PC-3 (cell line): ENCODE measurements around the gene FAM174B. TPM values are rescaled to one million over a fixed set of nuclear protein-coding genes. Genes with fewer than 3 reads are reported as not detected.

Experiments
- ATAC-seq: fragments of 200-7000 bp; cut with Tn5 transposase; 2 replicates; pipeline ENCODE4 v1.9.1; 2020; ENCODE audit warnings: mild to moderate bottlenecking, moderate library complexity
- BruUV-seq: library from RNA; stranded (reverse); fragments of 400-500 nt; replicated peaks from 2 replicates; lab custom pipeline; 2021; lab: Mats Ljungman, UMichigan
- CTCF ChIA-PET: fragments of 300-600 bp; sonication (Branson Sonifier 250); formaldehyde crosslinking; loops from one replicate; lab custom pipeline; 2022; ENCODE audit warnings: antibody characterized with exemption; lab: Charles Lee
- POLR2A ChIA-PET: fragments of 300-600 bp; sonication (Branson Sonifier 250); formaldehyde crosslinking; loops from one replicate; lab custom pipeline; 2022; ENCODE audit warnings: antibody characterized with exemption; ENCODE audit not compliant: unreplicated experiment; lab: Charles Lee
- DNase-seq: peaks from one replicate; pipeline ENCODE4 v3.0.0-alpha.2; 2015
- H2AFZ ChIP-seq: fragments of 300-600 bp; sonication (generic); 2 replicates; pipeline ENCODE4 v1.6.0; 2016; ENCODE audit warnings: antibody characterized with exemption, low read length
- H3F3A ChIP-seq: fragments of 300-600 bp; sonication (generic); one replicate; pipeline ENCODE4 v1.6.0; 2017; ENCODE audit warnings: antibody characterized with exemption, low read length, control low read depth, mild to moderate bottlenecking; ENCODE audit not compliant: unreplicated experiment
- H3K27ac ChIP-seq: fragments of 300-600 bp; sonication (generic); 2 replicates; pipeline ENCODE4 v1.5.1; 2016; ENCODE audit warnings: mild to moderate bottlenecking, low read length
- H3K27me3 ChIP-seq: fragments of 300-600 bp; sonication (generic); 2 replicates; pipeline ENCODE4 v1.6.1; 2016; ENCODE audit warnings: low read length, mixed read lengths
- H3K36me3 ChIP-seq: fragments of 300-600 bp; sonication (generic); 2 replicates; pipeline ENCODE4 v1.6.1; 2016; ENCODE audit warnings: low read depth, mixed run types, low read length, mixed read lengths
- H3K4me1 ChIP-seq: fragments of 300-600 bp; sonication (generic); 2 replicates; pipeline ENCODE4 v1.5.1; 2016; ENCODE audit warnings: low read length; ENCODE audit not compliant: insufficient read depth
- H3K4me2 ChIP-seq: fragments of 300-600 bp; sonication (generic); 2 replicates; pipeline ENCODE4 v1.6.0; 2016; ENCODE audit warnings: low read length
- H3K4me3 ChIP-seq: fragments of 300-600 bp; sonication (generic); 2 replicates; pipeline ENCODE4 v1.5.1; 2016; ENCODE audit warnings: mild to moderate bottlenecking, low read length, mixed read lengths
- H3K79me2 ChIP-seq: fragments of 300-600 bp; sonication (generic); 2 replicates; pipeline ENCODE4 v1.6.1; 2017; ENCODE audit warnings: low read length, mixed read lengths
- H3K9ac ChIP-seq: fragments of 300-600 bp; sonication (generic); 2 replicates; pipeline ENCODE4 v1.6.0; 2016; ENCODE audit warnings: mild to moderate bottlenecking, low read length
- H3K9me2 ChIP-seq: fragments of 300-600 bp; sonication (generic); replicated peaks from 2 replicates; pipeline ENCODE4 v1.6.1; 2016; ENCODE audit warnings: mixed run types, low read length, mixed read lengths
- H3K9me3 ChIP-seq: fragments of 300-600 bp; sonication (generic); 2 replicates; pipeline ENCODE4 v1.6.1; 2016; ENCODE audit warnings: low read length, mixed read lengths
- H4K20me1 ChIP-seq: fragments of 300-600 bp; sonication (generic); 2 replicates; pipeline ENCODE4 v1.6.1; 2016; ENCODE audit warnings: low read length, mixed read lengths
- EZH2 ChIP-seq: fragments of 300-600 bp; sonication (generic); IDR thresholded peaks from one replicate; pipeline ENCODE4 v1.6.1; 2017; ENCODE audit warnings: antibody characterized with exemption, mild to moderate bottlenecking, low read length; ENCODE audit not compliant: unreplicated experiment
- EZH2phosphoT487 ChIP-seq: fragments of 300-600 bp; sonication (generic); IDR thresholded peaks from 2 replicates; pipeline ENCODE4 v1.6.1; 2018; ENCODE audit warnings: mild to moderate bottlenecking, antibody characterized with exemption, low read length, borderline replicate concordance
- intact Hi-C: fragments of 100-400 bp; cut with micrococcal nuclease; formaldehyde crosslinking; loops from 2 replicates; pipeline ENCODE4 v1.9.0; 2023
- total RNA-seq: library from RNA; depleted of rRNA; stranded (reverse); fragments of >200 nt; gene quantifications from 2 replicates; pipeline ENCODE4 v1.2.3, GENCODE V29; 2014
- TF ChIP-seq, protein P1 (sequence below): fragments of 300-600 bp; sonication (generic); conservative IDR thresholded peaks from 2 replicates; pipeline ENCODE4 v1.5.1; 2017; ENCODE audit warnings: antibody characterized with exemption, low read depth, mild to moderate bottlenecking, low read length

Gene FAM174B
- total RNA-seq, 1 experiment from 2014 or later = 9.6 TPM

DNA sequence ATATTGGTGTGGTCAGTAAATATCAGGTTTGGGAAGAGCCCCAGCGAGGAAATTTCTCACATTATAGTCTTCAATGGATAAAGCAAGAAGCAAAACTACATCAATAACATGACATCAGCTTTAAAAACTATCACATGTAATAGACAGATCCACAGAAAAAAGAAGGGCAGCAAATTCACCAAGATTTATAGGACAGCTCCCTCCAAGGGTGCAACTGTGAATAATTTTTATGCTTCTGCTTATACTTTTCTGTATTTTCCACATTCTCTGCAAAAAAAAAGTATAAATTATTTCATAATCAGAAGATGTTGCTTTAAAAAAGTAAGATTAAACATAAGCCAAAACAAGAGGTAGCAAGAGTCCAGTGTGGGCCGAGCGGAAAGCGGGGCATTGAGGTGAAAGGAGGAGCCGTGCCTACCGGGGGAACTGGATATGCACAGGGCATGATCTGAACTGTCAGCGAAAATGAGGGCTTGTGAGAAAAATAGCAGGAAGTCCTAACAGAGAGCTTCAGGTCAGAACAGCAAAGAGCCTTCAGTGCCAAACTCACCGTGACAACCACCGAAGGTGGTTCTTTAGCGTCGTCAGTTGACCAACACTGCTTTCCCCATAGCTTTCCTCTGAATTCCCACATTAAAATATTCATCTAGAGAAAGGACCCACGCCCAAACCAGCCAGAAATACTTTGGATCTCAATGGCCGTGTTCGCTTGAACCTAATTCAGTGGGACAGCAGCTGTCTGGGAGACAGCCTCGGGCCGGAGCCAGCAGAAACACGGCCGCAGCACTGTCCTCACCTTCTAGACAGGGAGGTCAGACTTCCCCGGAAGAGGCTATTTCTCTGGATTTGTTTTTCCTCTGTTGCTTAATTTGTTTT lies 59.8 kb downstream of the FAM174B start:
- Histone ChIP-seq H3K36me3 (no peaks in the 10 kb centered on the region), H3F3A (no peaks in the 10 kb centered on the region), H3K9me2 (no peaks in the 10 kb centered on the region), H3K9me3 (no peaks in the 10 kb centered on the region), H3K79me2 (no peaks in the 10 kb centered on the region), H3K27ac (no peak overlapping the region), H4K20me1 (no peaks in the 10 kb centered on the region), H2AFZ (no peak overlapping the region), H3K27me3 (peaks cover 70% of the 10 kb centered on the region), H3K4me1 (no peaks in the 10 kb centered on the region), H3K4me2 (no peak overlapping the region), H3K4me3 (no peak overlapping the region), H3K9ac (no peak overlapping the region)
- ChIA-PET CTCF (no interaction called here), POLR2A (no interaction called here)
- TF ChIP-seq EZH2phosphoT487 (no peak), EZH2 (no peak)
- TF ChIP-seq, protein P1, sequence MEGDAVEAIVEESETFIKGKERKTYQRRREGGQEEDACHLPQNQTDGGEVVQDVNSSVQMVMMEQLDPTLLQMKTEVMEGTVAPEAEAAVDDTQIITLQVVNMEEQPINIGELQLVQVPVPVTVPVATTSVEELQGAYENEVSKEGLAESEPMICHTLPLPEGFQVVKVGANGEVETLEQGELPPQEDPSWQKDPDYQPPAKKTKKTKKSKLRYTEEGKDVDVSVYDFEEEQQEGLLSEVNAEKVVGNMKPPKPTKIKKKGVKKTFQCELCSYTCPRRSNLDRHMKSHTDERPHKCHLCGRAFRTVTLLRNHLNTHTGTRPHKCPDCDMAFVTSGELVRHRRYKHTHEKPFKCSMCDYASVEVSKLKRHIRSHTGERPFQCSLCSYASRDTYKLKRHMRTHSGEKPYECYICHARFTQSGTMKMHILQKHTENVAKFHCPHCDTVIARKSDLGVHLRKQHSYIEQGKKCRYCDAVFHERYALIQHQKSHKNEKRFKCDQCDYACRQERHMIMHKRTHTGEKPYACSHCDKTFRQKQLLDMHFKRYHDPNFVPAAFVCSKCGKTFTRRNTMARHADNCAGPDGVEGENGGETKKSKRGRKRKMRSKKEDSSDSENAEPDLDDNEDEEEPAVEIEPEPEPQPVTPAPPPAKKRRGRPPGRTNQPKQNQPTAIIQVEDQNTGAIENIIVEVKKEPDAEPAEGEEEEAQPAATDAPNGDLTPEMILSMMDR = no peak
- BruUV-seq = no TSS peak
- no peak for ATAC-seq
- intact Hi-C loops = no loop called here
- DNase-seq = no peak

GRCh38 chr15:92591275-92591674 lies 64.3 kb downstream of the FAM174B start:
- BruUV-seq = no TSS peak
- Histone ChIP-seq H3K27me3 (peaks cover 92% of the 10 kb centered on the region), H3K36me3 (no peaks in the 10 kb centered on the region), H4K20me1 (no peaks in the 10 kb centered on the region), H3K4me1 (no peaks in the 10 kb centered on the region), H3F3A (no peaks in the 10 kb centered on the region), H3K4me3 (no peak overlapping the region), H2AFZ (no peak overlapping the region), H3K9me2 (no peaks in the 10 kb centered on the region), H3K4me2 (no peak overlapping the region), H3K79me2 (no peaks in the 10 kb centered on the region), H3K9me3 (no peaks in the 10 kb centered on the region), H3K9ac (no peak overlapping the region), H3K27ac (no peak overlapping the region)
- DNase-seq (no peak), ATAC-seq (no peak)
- intact Hi-C loops = no loop called here
- TF ChIP-seq EZH2phosphoT487 = no peak
- TF ChIP-seq EZH2 = no peak
- TF ChIP-seq, protein P1 = no peak
- POLR2A ChIA-PET = no interaction called here
- CTCF ChIA-PET = no interaction called here

DNA sequence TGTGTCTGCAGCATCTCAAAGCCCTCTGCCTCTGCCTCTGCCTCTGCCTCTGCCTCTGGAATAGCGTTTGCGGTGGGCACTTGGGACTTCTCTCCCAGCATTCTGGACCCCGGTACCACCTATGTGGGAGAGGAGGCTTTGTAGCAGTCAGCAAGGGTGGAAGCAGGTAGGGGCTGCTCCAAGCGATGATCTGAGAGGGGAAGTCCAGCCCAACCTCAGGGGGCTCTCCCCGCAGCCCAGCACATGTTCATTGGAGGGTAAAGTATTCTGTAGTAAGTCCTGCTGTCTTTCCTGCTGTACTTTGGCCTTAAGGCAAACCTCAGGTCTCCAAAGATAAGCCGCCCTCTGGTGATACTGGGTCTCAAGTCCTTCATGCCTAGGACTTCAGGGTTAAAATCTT lies 68.6 kb downstream of the FAM174B start:
- H3K9me3 ChIP-seq = no peaks in the 10 kb centered on the region
- no peak overlapping the region for H3K4me3 ChIP-seq
- ChIA-PET POLR2A (no interaction called here), CTCF (no interaction called here)
- DNase-seq = no peak
- peaks cover 92% of the 10 kb centered on the region for H3K27me3 ChIP-seq
- H3K79me2 ChIP-seq = no peaks in the 10 kb centered on the region
- no TSS peak for BruUV-seq
- H3F3A ChIP-seq = no peaks in the 10 kb centered on the region
- ATAC-seq = no peak
- H3K4me1 ChIP-seq = no peaks in the 10 kb centered on the region
- no peak overlapping the region for H3K9ac ChIP-seq
- H3K9me2 ChIP-seq = no peaks in the 10 kb centered on the region
- no peak overlapping the region for H2AFZ ChIP-seq
- intact Hi-C loops = no loop called here
- H3K27ac ChIP-seq = no peak overlapping the region
- TF ChIP-seq, protein P1 = no peak
- TF ChIP-seq EZH2 (no peak), EZH2phosphoT487 (no peak)
- no peaks in the 10 kb centered on the region for H3K36me3 ChIP-seq
- no peaks in the 10 kb centered on the region for H4K20me1 ChIP-seq
- H3K4me2 ChIP-seq = no peak overlapping the region
